Activated CD8-positive, alpha-beta T cell treated with anti-CD3 and anti-CD28 coated beads, Interleukin-2, amount 10 ng/mL, durations not matched to agents 7 days and 5 days (primary cell): ENCODE measurements around the gene GDPD2. TPM values are rescaled to one million over a fixed set of nuclear protein-coding genes. Genes with fewer than 3 reads are reported as not detected.

Experiments
- ATAC-seq: fragments of 150-1000 bp; cut with Tn5 transposase; one replicate; pipeline ENCODE4 v1.10.0; 2021; ENCODE audit warnings: moderate library complexity
- CTCF ChIA-PET: fragments of 350-600 bp; sonication (Branson Sonifier 250); formaldehyde crosslinking; loops from one replicate; lab custom pipeline; 2021; ENCODE audit warnings: antibody characterized with exemption; lab: Charles Lee
- POLR2A ChIA-PET: fragments of 350-600 bp; sonication (Branson Sonifier 250); formaldehyde crosslinking; loops from one replicate; lab custom pipeline; 2021; ENCODE audit warnings: antibody characterized with exemption; lab: Charles Lee
- DNase-seq: peaks from one replicate; pipeline ENCODE4 v3.0.0-alpha.2; 2020
- H3K27ac Mint-ChIP-seq: one replicate; pipeline ENCODE4 v1.8.0; 2021; ENCODE audit warnings: mild to moderate bottlenecking, mixed read lengths
- H3K27me3 Mint-ChIP-seq: one replicate; pipeline ENCODE4 v1.8.0; 2021; ENCODE audit warnings: low read depth, mixed read lengths
- H3K36me3 Mint-ChIP-seq: one replicate; pipeline ENCODE4 v1.8.0; 2021; ENCODE audit warnings: low read depth, mixed read lengths
- H3K4me1 Mint-ChIP-seq: one replicate; pipeline ENCODE4 v1.8.0; 2021; ENCODE audit warnings: low read depth, mixed read lengths
- H3K4me3 Mint-ChIP-seq: one replicate; pipeline ENCODE4 v1.8.0; 2021; ENCODE audit warnings: mild to moderate bottlenecking, mixed read lengths
- H3K9me3 Mint-ChIP-seq: one replicate; pipeline ENCODE4 v1.8.0; 2022; ENCODE audit warnings: mixed read lengths; ENCODE audit not compliant: insufficient read depth
- total RNA-seq, 2 experiments: library from RNA; stranded (reverse); gene quantifications; one replicate each; pipeline ENCODE4 v1.2.3, GENCODE V29; 2021

The GDPD2 gene
- total RNA-seq, 2 experiments from 2014 or later = 0.34 to 0.63 TPM

- Mint-ChIP-seq H3K36me3 (peaks cover 8% of the 10 kb centered on the region), H3K4me3 (peak overlapping the region; percentile 79), H3K27ac (peak overlapping the region; percentile 87), H3K4me1 (peaks cover 43% of the 10 kb centered on the region), H3K27me3 (no peaks in the 10 kb centered on the region), H3K9me3 (no peaks in the 10 kb centered on the region)
- ChIA-PET POLR2A (no interaction called here), CTCF (interaction anchor here (1.0 to 2.0 kb wide), 4 partner anchors 19 to 215 kb away, joined by 3 to 7 read pairs (median 5); no protein-coding TSS in a partner anchor)
- peak; percentile 78 for ATAC-seq
- peak; percentile 81 for DNase-seq
These were observed 31.6 kb downstream of the GDPD2 start for GRCh38 chrX:70454441-70455365.

GRCh38 chrX:70455366-70456202 lies 32.5 kb downstream of the GDPD2 start:
- DNase-seq (no peak), ATAC-seq (no peak)
- H3K9me3 Mint-ChIP-seq = no peaks in the 10 kb centered on the region
- H3K36me3 Mint-ChIP-seq = peaks cover 12% of the 10 kb centered on the region
- peak overlapping the region; percentile 87 for H3K27ac Mint-ChIP-seq
- no peaks in the 10 kb centered on the region for H3K27me3 Mint-ChIP-seq
- H3K4me1 Mint-ChIP-seq = peaks cover 43% of the 10 kb centered on the region
- ChIA-PET POLR2A (interaction anchor here (1.1 to 1.2 kb wide), 2 partner anchors 32 to 166 kb away, joined by 3 to 4 read pairs; partner anchors contain the start of genes GDPD2, KIF4A and PDZD11), CTCF (interaction anchor here (1.0 to 2.0 kb wide), 5 partner anchors 18 to 214 kb away, joined by 3 to 7 read pairs (median 5); no protein-coding TSS in a partner anchor)
- H3K4me3 Mint-ChIP-seq = peak overlapping the region; percentile 79

- H3K27ac Mint-ChIP-seq = peak overlapping the region; percentile 87
- no peaks in the 10 kb centered on the region for H3K27me3 Mint-ChIP-seq
- ChIA-PET CTCF (interaction anchor here (1.0 to 2.0 kb wide), 4 partner anchors 18 to 427 kb away, joined by 3 to 7 read pairs (median 4); no protein-coding TSS in a partner anchor), POLR2A (interaction anchor here (1.1 to 1.2 kb wide), 2 partner anchors 33 to 167 kb away, joined by 3 to 4 read pairs; partner anchors contain the start of genes GDPD2, KIF4A and PDZD11)
- peaks cover 43% of the 10 kb centered on the region for H3K4me1 Mint-ChIP-seq
- peaks cover 18% of the 10 kb centered on the region for H3K36me3 Mint-ChIP-seq
- DNase-seq = no peak
- no peak for ATAC-seq
- H3K4me3 Mint-ChIP-seq = peak overlapping the region; percentile 79
- H3K9me3 Mint-ChIP-seq = no peaks in the 10 kb centered on the region
These were observed 33.1 kb downstream of the GDPD2 start for GRCh38 chrX:70456256-70456655.

GRCh38 chrX:70461026-70461425 lies 37.9 kb downstream of the GDPD2 start:
- no peak for DNase-seq
- H3K9me3 Mint-ChIP-seq = no peaks in the 10 kb centered on the region
- POLR2A ChIA-PET = no interaction called here

GRCh38 chrX:70464051-70464450 lies 40.9 kb downstream of the GDPD2 start:
- POLR2A ChIA-PET = no interaction called here
- DNase-seq (no peak), ATAC-seq (no peak)
- CTCF ChIA-PET = no interaction called here
- Mint-ChIP-seq H3K27ac (no peak overlapping the region), H3K4me1 (no peaks in the 10 kb centered on the region), H3K36me3 (peaks cover 21% of the 10 kb centered on the region), H3K27me3 (no peaks in the 10 kb centered on the region), H3K9me3 (no peaks in the 10 kb centered on the region), H3K4me3 (no peak overlapping the region)

More at GRCh38 chrX:70461026-70461425, 37.9 kb downstream of the GDPD2 start:
- H3K27ac Mint-ChIP-seq = no peak overlapping the region
- no peak for ATAC-seq
- H3K4me1 Mint-ChIP-seq = peaks cover 12% of the 10 kb centered on the region
- H3K36me3 Mint-ChIP-seq = peaks cover 24% of the 10 kb centered on the region
- CTCF ChIA-PET = interaction anchor here (0.8 kb wide), 1 partner anchor 220 kb away, joined by 3 read pairs; no protein-coding TSS in a partner anchor
- H3K27me3 Mint-ChIP-seq = no peaks in the 10 kb centered on the region
- no peak overlapping the region for H3K4me3 Mint-ChIP-seq

GRCh38 chrX:70466968-70467367 lies 43.9 kb downstream of the GDPD2 start:
- Mint-ChIP-seq H3K4me1 (peaks cover 13% of the 10 kb centered on the region), H3K27me3 (no peaks in the 10 kb centered on the region), H3K4me3 (no peak overlapping the region), H3K36me3 (peaks cover 20% of the 10 kb centered on the region), H3K9me3 (no peaks in the 10 kb centered on the region), H3K27ac (no peak overlapping the region)
- POLR2A ChIA-PET = no interaction called here
- CTCF ChIA-PET = no interaction called here
- no peak for ATAC-seq
- DNase-seq = no peak

GRCh38 chrX:70468709-70469108 lies 45.6 kb downstream of the GDPD2 start:
- H3K4me3 Mint-ChIP-seq = no peak overlapping the region
- no peak for ATAC-seq
- H3K27ac Mint-ChIP-seq = no peak overlapping the region
- ChIA-PET POLR2A (no interaction called here), CTCF (no interaction called here)
- no peak for DNase-seq
- peaks cover 24% of the 10 kb centered on the region for H3K36me3 Mint-ChIP-seq
- H3K9me3 Mint-ChIP-seq = no peaks in the 10 kb centered on the region
- peaks cover 13% of the 10 kb centered on the region for H3K4me1 Mint-ChIP-seq
- H3K27me3 Mint-ChIP-seq = no peaks in the 10 kb centered on the region

- peaks cover 18% of the 10 kb centered on the region for H3K36me3 Mint-ChIP-seq
- peak overlapping the region; percentile 70 for H3K27ac Mint-ChIP-seq
- DNase-seq (no peak), ATAC-seq (peak; percentile 57)
- no peaks in the 10 kb centered on the region for H3K27me3 Mint-ChIP-seq
- peaks cover 16% of the 10 kb centered on the region for H3K4me1 Mint-ChIP-seq
- POLR2A ChIA-PET = no interaction called here
- H3K4me3 Mint-ChIP-seq = no peak overlapping the region
- CTCF ChIA-PET = interaction anchor here (0.7 kb wide), 1 partner anchor 121 kb away, joined by 8 read pairs; no protein-coding TSS in a partner anchor
- no peaks in the 10 kb centered on the region for H3K9me3 Mint-ChIP-seq
These were observed 47.8 kb downstream of the GDPD2 start for GRCh38 chrX:70470850-70471289.

GRCh38 chrX:70476166-70476933 lies 53.2 kb downstream of the GDPD2 start:
- CTCF ChIA-PET = no interaction called here
- Mint-ChIP-seq H3K4me1 (peaks cover 12% of the 10 kb centered on the region), H3K4me3 (no peak overlapping the region), H3K27me3 (no peaks in the 10 kb centered on the region), H3K9me3 (no peaks in the 10 kb centered on the region), H3K36me3 (peaks cover 11% of the 10 kb centered on the region), H3K27ac (no peak overlapping the region)
- DNase-seq (no peak), ATAC-seq (no peak)
- POLR2A ChIA-PET = no interaction called here

- no peak overlapping the region for H3K4me3 Mint-ChIP-seq
- no peak for ATAC-seq
- ChIA-PET CTCF (no interaction called here), POLR2A (no interaction called here)
- H3K4me1 Mint-ChIP-seq = peaks cover 7% of the 10 kb centered on the region
- no peaks in the 10 kb centered on the region for H3K27me3 Mint-ChIP-seq
- H3K27ac Mint-ChIP-seq = no peak overlapping the region
- H3K36me3 Mint-ChIP-seq = peaks cover 4% of the 10 kb centered on the region
- no peak for DNase-seq
- H3K9me3 Mint-ChIP-seq = no peaks in the 10 kb centered on the region
These were observed 54.0 kb downstream of the GDPD2 start for GRCh38 chrX:70476934-70477733.
